Transverse colon (tissue), 4 donors: ENCODE measurements around the gene LPCAT3. TPM values are rescaled to one million over a fixed set of nuclear protein-coding genes. Genes with fewer than 3 reads are reported as not detected.

Source experiments
- DNase-seq: peaks from one replicate; pipeline ENCODE4 v3.0.0-alpha.2; 2019
- H3K27ac ChIP-seq, 4 donors: fragments of 200-600 bp; sonication (generic); 2 replicates each; pipeline ENCODE4 v1.5.1; 2016 to 2018; ENCODE audit warnings: inconsistent platforms in 4 of 4
- H3K27me3 ChIP-seq: fragments of 200-600 bp; sonication (generic); 2 replicates; pipeline ENCODE4 v1.5.1; 2017; ENCODE audit warnings: inconsistent platforms
- H3K36me3 ChIP-seq, 4 donors: fragments of 200-600 bp; sonication (generic); 2 replicates each; pipeline ENCODE4 v1.5.1; 2017 to 2019; ENCODE audit warnings: inconsistent platforms in 4 of 4
- H3K4me1 ChIP-seq, 4 donors: fragments of 200-600 bp; sonication (generic); 2 replicates each; pipeline ENCODE4 v1.5.1; 2017 to 2020; ENCODE audit warnings: inconsistent platforms in 4 of 4
- H3K4me3 ChIP-seq, 4 donors: fragments of 200-600 bp; sonication (generic); 1 replicate in 1 of 4; 2 replicates in 3 of 4; pipeline versions ENCODE4 v1.5.1 to v1.6.1; 2017 to 2019; ENCODE audit warnings: inconsistent platforms in 4 of 4
- H3K9me3 ChIP-seq, 2 donors: fragments of 200-600 bp; sonication (generic); 2 replicates each; pipeline ENCODE4 v1.5.1; 2017 to 2019; ENCODE audit warnings: inconsistent platforms in 2 of 2
- CTCF ChIP-seq, 5 experiments: fragments of 200-600 bp in 3 of 5; fragments of 450-650 bp in 2 of 5; sonication (generic) in 3 of 5; IDR thresholded peaks; 1 replicate in 2 of 5; 2 replicates in 3 of 5; pipeline ENCODE4 v1.5.1; 2016 to 2017; ENCODE audit warnings: antibody characterized with exemption in 5 of 5, inconsistent platforms in 3 of 5, mild to moderate bottlenecking in 2 of 5, moderate library complexity in 1 of 5
- EP300 ChIP-seq: sonication (generic); formaldehyde crosslinking; IDR thresholded peaks from one replicate; pipeline ENCODE4 v1.6.1; 2017; ENCODE audit warnings: antibody characterized with exemption, low read depth
- POLR2A ChIP-seq: fragments of 450-650 bp; IDR thresholded peaks from one replicate; pipeline ENCODE4 v1.6.1; 2016; ENCODE audit warnings: antibody characterized with exemption, mild to moderate bottlenecking, moderate library complexity
- POLR2AphosphoS5 ChIP-seq, 3 donors: sonication (generic); formaldehyde crosslinking; IDR thresholded peaks; one replicate each; pipeline ENCODE4 v1.6.1; 2016; ENCODE audit warnings: antibody characterized with exemption in 3 of 3
- WGBS, 2 donors: methylation state at CpG; one replicate each; pipeline ENCODE4 v1.1.5; 2018; ENCODE audit warnings: low coverage in 1 of 2; 5-methylcytosine and 5-hydroxymethylcytosine counted together
- in situ Hi-C, 4 donors: fragments of 200-750 bp; cut with MboI; loops; one replicate each; pipeline versions ENCODE4 v1.15.0 to v1.15.1; 2017; ENCODE audit warnings: low sequenced_read_pairs in 3 of 4, low pct_ligation_motif_present in 1 of 4, low pct_unique_long_range_greater_than_20kb in 1 of 4
- intact Hi-C: fragments of 100-400 bp; cut with DNase I; formaldehyde crosslinking; loops from one replicate; pipeline ENCODE4 v1.15.1; 2023; ENCODE audit warnings: low total_unique reads
- total RNA-seq, 4 donors: library from RNA; depleted of rRNA; stranded (reverse); fragments of >200 nt; gene quantifications; one replicate each; pipeline ENCODE4 v1.1.0, GENCODE V29; 2016

LPCAT3 gene
- total RNA-seq, 4 donors from 2014 or later, result 56.1 to 271 (median 111) TPM

GRCh38 chr12:6946033-6946919 lies 72.0 kb downstream of the LPCAT3 start:
- WGBS, 2 donors, result 14 to 27% methylated on average over 3 to 29 of the region's 32 CpGs
- in situ Hi-C loops (loop anchor here in 3 of 4 donors (10.0 to 25.0 kb wide), 2 partner anchors 159 to 166 kb away; partner anchors contain the start of gene C1RL (in 3 of the 3)), intact Hi-C loops (no loop called here)
- TF ChIP-seq POLR2A, result peak; percentile 92
- peak in 1 of 5 experiments; percentile 8 for TF ChIP-seq CTCF (IDR thresholded peaks at IDR 0.05)
- no peak for TF ChIP-seq EP300
- TF ChIP-seq POLR2AphosphoS5 (IDR thresholded peaks at IDR 0.05), result peak; percentile 83 to 98 (median 93)
- no peaks in the 10 kb centered on the region for H3K27me3 ChIP-seq
- H3K9me3 ChIP-seq, result no peaks in the 10 kb centered on the region
- H3K36me3 ChIP-seq, result no peaks in the 10 kb centered on the region
- peak overlapping the region; percentile 26 to 52 (median 34) for H3K4me3 ChIP-seq
- peak; percentile 95 for DNase-seq
- H3K27ac ChIP-seq, result peak overlapping the region; percentile 93 to 99 (median 95)
- H3K4me1 ChIP-seq, result peaks cover 21 to 50% (median 28%) of the 10 kb centered on the region in 4 donors

- Histone ChIP-seq H3K27ac (peak overlapping the region; percentile 93 to 99 (median 95)), H3K36me3 (no peaks in the 10 kb centered on the region), H3K27me3 (no peaks in the 10 kb centered on the region), H3K4me3 (peak overlapping the region in 1 of 4 donors; percentile 52), H3K9me3 (no peaks in the 10 kb centered on the region), H3K4me1 (peaks cover 21 to 50% (median 28%) of the 10 kb centered on the region in 4 donors)
- TF ChIP-seq CTCF (IDR thresholded peaks at IDR 0.05), result no peak
- no peak for TF ChIP-seq POLR2AphosphoS5 (IDR thresholded peaks at IDR 0.05)
- no peak for TF ChIP-seq EP300
- TF ChIP-seq POLR2A, result no peak
- 70% methylated on average over 11 of the region's 11 CpGs; no CpG with 5 or more reads in 1 of the 2 donors for WGBS, 2 donors
- no peak for DNase-seq
- intact Hi-C loops, result no loop called here
- in situ Hi-C loops, result loop anchor here in 3 of 4 donors (10.0 to 25.0 kb wide), 2 partner anchors 159 to 167 kb away; partner anchors contain the start of gene C1RL (in 3 of the 3)
These were observed 72.7 kb downstream of the LPCAT3 start for GRCh38 chr12:6945613-6946012.

DNA sequence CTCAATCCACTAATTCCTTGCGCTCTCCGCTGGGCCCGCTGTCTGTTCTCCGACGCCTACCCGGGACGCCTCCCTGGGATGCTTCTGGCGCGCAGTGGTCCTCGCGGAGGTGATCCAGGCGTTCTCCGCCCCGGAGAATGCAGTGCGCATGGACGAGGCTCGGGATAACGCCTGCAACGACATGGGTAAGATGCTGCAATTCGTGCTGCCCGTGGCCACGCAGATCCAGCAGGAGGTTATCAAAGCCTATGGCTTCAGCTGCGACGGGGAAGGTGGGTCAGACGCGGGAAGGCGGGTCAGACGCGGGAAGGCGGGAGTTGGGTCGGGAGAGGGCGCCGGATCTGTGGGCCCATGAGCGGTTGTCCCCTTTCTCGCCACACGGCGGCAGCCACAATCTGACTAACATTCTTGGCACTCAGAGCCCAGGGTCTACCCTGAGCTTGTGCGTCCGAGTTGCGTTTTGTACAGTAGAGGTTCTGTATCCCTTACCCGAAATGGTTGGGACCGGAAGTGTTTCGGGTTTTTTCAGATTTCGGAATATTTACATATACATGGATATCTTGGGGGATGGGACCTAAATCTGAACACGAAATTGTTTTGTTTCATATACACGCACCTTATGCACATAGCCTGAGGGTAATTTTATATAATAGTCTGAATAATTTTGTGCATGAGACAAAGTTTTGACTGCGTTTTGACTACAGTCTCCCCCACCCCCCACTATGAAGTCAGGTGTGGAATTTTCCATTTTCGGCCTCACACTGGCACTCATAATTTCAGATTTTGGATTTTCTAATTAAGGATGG lies 73.7 kb downstream of the LPCAT3 start:
- peaks cover 21 to 44% (median 28%) of the 10 kb centered on the region in 4 donors for H3K4me1 ChIP-seq
- H3K9me3 ChIP-seq, result no peaks in the 10 kb centered on the region
- H3K36me3 ChIP-seq, result no peaks in the 10 kb centered on the region
- 1 to 3% methylated on average over 11 to 40 of the region's 48 CpGs for WGBS, 2 donors
- H3K4me3 ChIP-seq, result peak overlapping the region; percentile 41 to 58 (median 48)
- in situ Hi-C loops, result loop anchor here in 3 of 4 donors (10.0 to 25.0 kb wide), 2 partner anchors 160 to 168 kb away; partner anchors contain the start of gene C1RL (in 3 of the 3)
- H3K27ac ChIP-seq, result peak overlapping the region; percentile 93 to 99 (median 95)
- intact Hi-C loops, result no loop called here
- no peak for TF ChIP-seq EP300
- TF ChIP-seq POLR2AphosphoS5 (IDR thresholded peaks at IDR 0.05), result peak; percentile 69 to 91 (median 90)
- TF ChIP-seq CTCF (IDR thresholded peaks at IDR 0.05), result peak; percentile 76 to 99 (median 85)
- TF ChIP-seq POLR2A, result no peak
- peak; percentile 96 for DNase-seq
- no peaks in the 10 kb centered on the region for H3K27me3 ChIP-seq
